GM21381 (cell line): Measurements from ENCODE around the gene EGFR.
"Not testable (repeated sequence)": the region's sequence is repeated elsewhere in the genome, so short reads cannot be mapped to it uniquely, and the experiment has no call there.

Source experiments
- ATAC-seq: cut with Tn5 transposase; IDR thresholded peaks from one replicate; pipeline ENCODE4 v1.9.1; 2021; ENCODE audit warnings: mild to moderate bottlenecking, moderate library complexity; ENCODE audit not compliant: unreplicated experiment

Gene EGFR

GRCh38 chr7:55034776-55035175 lies 16.0 kb downstream of the EGFR start:
- ATAC-seq: no peak

DNA sequence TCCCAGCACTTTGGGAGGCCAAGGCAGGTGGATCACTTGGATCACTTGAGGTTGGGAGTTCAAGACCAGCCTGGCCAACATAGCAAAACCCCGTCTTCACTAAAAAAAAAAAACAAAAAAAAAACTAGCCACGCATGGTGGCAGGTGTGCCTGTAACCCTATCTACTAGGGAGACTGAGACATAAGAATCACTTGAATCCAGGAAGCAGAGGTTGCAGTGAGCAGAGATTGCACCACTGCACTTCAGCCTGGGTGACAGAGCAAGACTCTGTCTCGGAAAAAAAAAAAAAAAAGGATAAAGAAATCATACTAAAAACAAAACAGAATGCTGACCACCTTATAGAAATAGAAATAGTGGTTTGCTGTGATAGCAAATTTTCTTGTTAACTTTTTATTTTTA lies 16.6 kb downstream of the EGFR start:
- ATAC-seq: not testable (repeated sequence)

DNA sequence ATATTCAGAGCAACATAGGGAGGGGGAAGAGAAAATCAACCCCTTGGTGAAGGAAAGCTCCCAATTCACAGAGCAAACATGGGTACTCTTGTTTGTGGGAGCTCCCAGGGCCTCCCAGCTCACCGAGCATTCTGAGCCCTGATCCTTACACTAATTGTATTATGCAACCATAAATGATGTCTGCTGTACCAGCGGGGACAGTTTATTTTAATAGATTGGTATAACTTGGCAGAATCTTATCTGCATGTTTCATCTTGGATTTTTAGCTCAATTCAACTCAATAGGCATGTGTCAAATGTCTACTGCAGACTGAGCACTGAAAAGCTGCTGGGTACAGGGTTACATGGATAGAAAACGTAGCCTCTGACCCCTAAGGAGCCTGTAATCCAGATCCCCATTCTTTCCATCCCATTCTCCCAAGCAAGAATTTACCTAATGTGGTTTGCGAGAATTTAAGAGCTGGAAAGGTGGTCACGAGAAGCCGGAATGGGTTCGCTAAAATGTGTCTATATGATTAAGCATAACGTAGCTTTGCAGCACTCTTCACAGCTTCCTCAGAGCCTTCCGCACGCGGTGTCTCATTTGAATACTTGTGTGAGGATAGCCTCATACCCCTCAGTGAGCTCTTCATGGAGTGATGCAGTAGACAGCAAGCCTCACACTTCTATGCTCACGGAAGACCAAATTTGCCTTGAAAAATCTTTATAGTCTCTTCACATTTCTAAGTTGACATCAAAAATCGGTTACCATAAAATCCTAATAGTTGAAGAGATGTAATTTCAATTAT lies 18.3 kb downstream of the EGFR start:
- ATAC-seq: no peak

DNA sequence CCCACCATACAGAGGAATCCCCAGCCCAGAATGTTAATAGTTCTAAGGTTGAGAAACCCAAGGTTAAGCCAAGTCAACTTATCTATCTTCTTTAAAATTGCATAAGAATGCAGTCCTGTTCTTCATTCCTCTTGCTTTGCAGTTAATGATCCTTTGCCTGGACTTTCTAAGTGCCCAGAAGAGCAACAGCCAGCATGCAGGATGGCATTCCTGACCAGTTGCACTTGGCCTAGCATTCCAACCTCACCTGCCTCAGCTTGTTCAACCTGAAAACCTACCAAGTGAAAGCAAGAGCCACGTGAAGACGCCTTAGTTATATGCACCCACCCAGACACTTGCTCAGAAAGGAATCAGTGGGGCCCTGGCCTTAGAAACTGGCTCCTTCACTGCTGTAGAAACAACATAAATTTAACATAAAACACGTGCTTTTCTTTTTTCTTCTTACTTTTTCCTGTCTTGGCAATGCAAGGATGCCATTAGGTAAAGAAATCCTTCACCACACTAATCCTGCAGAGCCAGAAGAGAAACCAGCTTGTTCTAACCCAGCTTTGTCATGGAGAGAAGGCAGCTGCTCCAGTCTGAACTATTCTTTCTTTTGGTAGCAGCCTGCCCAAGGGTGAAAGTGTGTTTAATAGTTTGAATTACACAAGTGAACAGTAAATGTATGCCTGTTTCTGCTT lies 25.0 kb downstream of the EGFR start:
- ATAC-seq: no peak

GRCh38 chr7:55044371-55044717 lies 25.5 kb downstream of the EGFR start:
- no peak for ATAC-seq

DNA sequence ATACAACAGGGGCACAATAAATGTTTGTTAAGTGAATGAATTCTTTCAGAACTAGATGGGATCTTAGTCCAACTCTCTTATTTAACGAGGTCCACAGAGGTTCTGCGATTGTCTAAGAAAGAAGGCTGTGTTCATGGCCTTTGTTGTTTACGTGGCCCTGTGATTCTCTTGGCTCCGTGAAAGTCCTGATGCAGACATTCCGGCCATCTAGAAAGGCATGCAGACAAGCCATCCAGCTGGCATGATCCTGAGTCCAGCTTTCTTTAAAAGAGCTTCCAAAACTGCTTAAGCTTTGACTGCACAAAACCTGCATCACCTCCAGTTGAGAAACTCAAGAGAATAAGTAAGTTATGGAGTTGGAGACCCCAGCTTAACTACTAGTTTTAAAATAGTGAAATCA lies 26.0 kb downstream of the EGFR start:
- ATAC-seq: no peak

DNA sequence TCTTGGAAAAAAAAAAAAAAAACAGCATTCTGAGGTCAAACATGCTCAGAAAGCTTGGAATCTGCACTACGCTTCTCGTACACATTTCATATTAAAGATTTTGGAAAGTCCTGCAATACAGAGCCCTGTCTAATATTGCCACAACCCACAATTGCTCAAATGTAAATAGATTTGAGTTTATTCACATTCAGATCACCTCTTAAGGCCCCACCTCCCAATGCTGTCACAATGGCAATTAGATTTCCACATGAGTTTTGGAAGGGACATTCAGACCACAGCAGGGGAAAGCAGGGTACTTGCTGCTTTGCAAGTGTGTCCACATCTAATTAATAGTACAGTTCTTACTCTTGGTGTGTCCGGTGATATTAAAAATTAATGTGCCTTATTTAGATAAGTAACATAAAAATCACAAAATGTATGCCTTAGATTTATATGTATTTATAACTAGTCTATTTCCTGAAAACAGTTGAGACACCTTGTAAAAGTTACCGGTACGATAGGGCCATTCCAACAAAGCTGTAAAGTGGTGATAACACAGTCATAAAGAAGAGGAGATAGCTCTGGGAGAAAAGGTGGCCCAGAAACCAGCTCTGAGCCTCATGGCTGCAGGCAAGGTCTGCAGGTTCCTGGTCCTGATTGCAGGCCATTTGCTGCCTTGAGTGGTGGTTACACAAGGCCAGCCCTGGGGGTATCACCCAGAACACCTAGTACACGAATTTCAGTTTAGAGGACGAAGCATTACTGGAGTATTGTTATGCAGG lies 27.9 kb downstream of the EGFR start:
- no peak for ATAC-seq

- ATAC-seq: no peak
These were observed 29.5 kb downstream of the EGFR start for GRCh38 chr7:55048221-55048859.

GRCh38 chr7:55050281-55050680 lies 31.5 kb downstream of the EGFR start:
- no peak for ATAC-seq

- ATAC-seq: no peak
These were observed 33.3 kb downstream of the EGFR start for GRCh38 chr7:55052081-55052480.

DNA sequence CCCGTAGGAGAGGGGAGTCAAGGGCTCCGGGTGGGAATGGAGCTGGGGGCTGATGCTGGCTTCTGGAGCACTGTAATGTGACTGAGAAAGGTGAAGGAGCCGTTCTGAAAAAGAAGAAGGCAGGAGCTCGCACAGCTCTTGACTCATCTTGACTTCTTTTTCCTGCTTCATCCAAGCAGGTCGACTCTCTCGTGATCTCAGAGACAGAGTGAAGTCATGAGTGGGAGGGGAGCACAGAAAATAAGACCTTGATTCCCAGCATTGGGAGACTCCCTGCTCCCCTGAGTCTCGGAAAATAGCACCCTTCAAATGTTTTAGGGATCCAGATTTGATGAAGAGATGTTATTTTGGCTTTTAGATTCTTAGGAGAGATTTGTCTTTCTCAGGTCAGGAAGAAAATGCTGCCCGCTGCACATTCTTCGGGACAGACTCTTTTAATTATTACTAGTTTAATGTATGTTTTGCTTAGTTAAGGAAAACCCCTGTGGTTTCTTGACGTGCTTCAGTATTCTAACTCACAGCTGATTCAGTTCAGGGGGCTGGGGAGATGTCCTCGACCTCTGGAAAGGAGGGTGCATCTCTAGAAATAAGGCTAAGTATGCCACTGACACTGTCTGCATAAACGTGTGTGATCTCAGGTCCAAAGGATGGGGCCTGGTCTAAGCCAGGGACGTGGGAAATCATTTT lies 34.1 kb downstream of the EGFR start:
- ATAC-seq: no peak

DNA sequence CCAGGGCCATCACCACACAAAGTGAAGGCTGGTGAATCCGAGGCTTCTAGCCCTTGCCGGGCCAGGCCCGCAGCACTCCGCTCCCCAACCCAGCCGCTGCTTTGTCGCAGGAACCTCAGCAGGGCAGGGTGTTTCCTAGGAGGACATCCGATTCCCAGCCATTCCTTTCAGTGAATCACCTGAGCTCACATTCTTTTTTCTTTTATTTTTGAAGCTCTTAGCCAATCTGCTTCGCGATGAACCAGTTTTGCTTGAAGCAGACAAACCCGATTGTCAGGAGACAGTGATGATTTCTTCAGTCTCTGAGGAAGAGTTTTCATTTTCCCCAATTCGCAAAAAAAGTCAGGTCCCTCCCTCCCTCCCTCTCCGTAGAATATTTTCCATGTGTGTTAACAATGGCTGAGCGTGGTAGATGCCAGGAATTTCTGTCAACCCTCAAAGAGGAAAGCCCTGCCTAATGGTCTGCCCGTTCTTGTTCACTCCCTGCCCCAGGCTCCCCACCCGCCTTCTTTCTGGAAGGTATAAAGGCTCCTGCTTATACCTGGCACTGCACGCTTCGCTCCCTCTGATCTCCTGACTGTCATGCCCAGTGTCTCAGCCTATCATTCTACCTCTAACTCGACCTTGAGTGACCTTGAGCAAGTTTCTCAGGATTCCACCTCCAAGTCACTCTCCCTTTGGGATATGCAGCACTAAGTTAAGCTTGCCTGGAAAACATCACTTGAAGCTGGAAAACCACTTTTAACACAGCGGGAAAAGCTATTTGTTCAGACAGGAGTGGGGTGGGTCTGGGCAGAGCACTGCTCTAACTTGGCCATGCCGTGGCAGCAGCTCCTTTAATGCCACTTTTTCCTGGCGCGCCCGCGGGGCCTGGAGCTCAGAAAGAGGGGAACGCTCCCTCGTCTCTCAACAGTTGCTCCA lies 35.1 kb downstream of the EGFR start:
- no peak for ATAC-seq

GRCh38 chr7:55054758-55055157 lies 35.9 kb downstream of the EGFR start:
- ATAC-seq: no peak

DNA sequence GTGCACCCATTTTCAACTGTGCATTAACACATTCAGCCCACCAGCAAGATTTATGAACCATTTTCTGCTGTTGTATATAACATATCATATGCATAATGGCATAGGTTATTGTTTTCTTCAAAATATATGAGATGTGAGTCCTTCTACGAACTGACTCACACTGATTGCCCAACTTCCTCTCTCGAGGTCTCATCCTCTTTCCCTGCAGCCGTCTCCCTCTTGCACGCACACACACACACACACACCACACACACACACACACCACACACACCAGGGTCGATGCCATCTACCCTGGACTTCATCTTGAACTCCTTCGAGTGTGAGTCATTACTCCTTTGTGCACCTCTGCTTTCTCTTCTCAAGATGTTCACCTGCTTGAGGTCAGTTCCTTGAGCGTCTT lies 36.7 kb downstream of the EGFR start:
- ATAC-seq: no peak

GRCh38 chr7:55056068-55056467 lies 37.3 kb downstream of the EGFR start:
- ATAC-seq: no peak

- ATAC-seq: no peak
These were observed 38.0 kb downstream of the EGFR start for GRCh38 chr7:55056577-55057480.

GRCh38 chr7:55058314-55058713 lies 39.5 kb downstream of the EGFR start:
- ATAC-seq: no peak

- no peak for ATAC-seq
These were observed 40.2 kb downstream of the EGFR start for GRCh38 chr7:55059021-55059420.

- ATAC-seq: no peak
These were observed 41.3 kb downstream of the EGFR start for GRCh38 chr7:55060085-55060484.
